Activated gamma-delta T cell treated with Interleukin-2 at 50 U/mL for 16 hours (primary cell): ENCODE measurements around the gene SSH2.
"Not testable (repeated sequence)": the region's sequence is repeated elsewhere in the genome, so short reads cannot be mapped to it uniquely, and the experiment has no call there.

Experiments
- DNase-seq: peaks from one replicate; pipeline ENCODE4 v3.0.0-alpha.2; 2020

The SSH2 gene

DNA sequence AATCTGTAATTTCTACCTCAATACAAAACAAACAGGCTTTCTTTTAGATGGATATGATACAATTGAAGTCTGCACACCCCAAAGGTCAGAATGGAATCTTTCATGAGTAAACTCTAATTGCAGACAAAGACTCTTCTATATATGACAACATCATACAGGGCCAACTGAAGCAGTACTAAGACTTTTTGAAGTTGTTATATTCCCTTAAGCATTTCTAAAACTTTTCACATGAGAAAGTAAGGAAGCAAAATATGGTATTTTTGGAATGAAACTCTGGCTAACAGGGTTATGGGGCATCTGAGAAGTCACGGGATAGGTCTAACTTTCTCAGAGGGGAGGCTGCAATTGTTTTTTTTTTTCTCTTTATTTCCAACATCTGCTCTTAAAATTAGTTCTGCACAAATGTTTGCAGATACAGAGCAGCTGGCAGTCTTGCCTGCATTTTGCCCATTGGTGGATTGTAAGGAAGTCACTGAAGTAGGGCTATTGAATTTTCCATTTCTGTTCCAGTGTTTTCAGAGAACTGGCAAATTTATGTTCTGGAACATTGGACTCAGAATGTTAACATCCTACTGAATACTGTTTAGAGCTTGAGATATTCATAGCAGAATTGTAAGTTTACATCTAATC lies 59.1 kb downstream of the SSH2 start:
- no peak for DNase-seq

DNA sequence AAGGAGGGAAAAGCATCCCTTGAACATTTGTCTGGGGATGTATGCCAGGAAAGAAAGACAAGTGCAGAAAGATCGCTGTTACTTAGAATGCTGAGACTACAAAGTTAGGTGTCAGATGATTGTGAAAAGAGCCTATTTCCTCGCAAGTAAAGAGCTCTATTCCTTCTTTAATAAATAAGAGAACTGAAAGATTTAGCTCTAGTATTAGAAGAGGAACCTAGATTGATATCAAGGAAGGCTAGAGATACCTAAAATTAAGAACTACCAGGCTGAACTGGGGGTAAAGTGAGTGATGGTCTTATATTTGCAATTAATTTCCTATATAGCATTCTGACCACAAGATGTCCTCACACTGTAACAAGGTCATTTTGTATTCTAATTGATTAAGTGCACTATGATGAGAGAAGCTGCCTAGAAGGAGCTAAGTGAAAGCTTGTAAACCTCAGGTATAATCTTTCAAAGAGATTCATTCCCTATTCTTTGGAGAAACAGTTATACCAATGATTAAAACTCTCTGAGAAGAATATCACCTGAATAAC lies 62.3 kb downstream of the SSH2 start:
- no peak for DNase-seq

DNA sequence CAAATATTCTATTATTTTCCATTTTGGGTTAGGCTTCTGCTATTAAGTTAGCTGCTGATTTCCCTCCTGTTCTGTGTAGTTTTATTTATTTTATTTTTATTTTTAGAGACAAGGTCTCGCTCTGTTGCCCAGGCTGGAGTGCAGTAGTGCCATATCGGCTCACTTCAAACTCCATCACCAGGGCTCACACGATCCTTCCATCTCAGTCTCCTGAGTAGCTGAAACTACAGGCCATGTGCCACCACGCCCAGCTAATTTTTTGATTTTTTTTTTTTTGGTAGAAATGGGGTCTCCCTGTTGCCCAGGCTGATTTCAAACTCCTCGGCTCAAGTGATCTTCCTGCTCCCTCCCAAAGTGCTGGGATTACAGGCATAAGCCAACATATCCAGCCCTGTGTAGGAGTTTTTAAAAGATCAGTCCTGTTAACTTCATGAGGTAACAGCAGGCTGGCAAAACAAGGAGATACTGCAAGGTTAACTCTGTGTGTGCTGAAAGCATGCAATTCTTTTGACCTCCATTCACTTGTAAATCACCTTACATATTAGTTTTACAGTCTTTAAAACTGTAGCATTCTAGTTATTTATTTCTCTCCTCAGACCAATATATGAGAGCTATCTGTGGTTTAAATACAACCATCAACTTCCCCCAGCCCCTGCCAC lies 63.2 kb downstream of the SSH2 start:
- no peak for DNase-seq

DNA sequence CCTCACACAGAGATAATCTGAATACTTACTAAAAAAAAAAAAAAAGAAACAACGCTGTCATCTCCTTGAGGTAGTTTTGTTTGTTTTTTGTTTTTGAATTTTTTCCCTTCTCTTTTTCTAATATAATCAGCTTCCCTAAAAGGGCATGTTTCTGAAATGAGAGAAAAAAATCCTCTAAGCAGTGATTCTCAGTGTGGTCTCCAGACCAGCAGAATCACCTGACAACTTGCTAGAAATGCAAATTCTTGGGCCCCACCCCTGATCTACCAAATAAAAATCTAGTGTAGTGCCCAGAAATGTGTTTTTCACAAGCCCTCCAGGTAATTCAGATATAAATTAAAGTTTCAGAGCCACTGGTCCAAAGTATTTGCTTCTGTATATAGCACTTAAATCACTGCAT lies 65.4 kb downstream of the SSH2 start:
- DNase-seq = no peak

DNA sequence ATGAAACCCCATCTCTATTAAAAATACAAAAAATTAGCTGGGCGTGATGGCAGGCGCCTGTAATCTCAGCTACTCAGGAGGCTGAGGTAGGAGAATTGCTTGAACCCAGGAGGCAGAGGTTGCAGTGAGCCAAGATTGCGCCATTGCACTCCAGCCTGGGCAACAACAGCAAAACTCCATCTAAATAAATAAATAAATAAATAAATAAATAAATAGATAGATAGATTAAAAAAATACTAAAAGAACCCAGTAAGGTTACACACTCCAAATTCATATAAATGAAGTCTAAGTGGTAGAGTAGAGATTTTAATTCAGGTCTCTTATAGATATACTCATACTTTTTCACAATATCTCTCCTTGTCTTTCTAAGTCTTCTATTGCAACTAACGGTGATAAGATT lies 65.9 kb downstream of the SSH2 start:
- not testable (repeated sequence) for DNase-seq

DNA sequence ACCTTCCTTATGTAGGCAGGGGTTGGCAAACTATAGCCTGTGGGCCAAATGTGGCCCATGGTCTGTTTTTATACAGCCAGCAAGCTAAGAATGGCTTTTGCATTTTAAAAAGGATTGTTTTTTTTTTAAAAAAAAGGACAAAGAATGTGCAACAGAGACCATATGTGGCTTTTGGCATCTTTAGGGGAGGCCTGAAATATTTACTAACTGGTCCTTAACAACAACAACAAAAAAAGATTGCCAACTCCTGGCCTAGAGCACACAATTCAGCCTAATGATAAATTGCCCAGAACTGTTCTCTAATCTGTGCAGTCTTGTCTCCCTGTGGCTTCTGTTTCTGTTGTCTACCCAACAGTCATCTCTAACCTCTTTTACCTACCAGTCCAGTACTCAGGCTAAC lies 67.1 kb downstream of the SSH2 start:
- no peak for DNase-seq

DNA sequence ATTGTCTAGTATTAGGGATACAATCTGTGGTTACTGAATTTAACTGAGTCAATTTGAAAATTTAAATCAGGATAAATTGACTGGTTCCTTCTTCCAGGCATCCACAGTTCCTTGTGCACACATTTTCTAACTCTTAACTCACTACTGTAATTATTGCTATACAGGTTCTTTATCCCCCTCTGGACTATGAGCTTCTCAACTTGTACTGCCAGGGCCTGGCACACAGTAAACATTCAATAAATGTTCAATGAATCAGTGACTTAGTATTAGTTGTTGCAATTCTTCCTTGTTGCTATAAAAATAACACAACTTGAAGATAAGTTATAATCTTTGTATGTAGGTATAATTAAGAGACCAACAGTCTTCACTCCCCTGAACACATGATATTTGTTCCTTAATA lies 67.9 kb downstream of the SSH2 start:
- no peak for DNase-seq

DNA sequence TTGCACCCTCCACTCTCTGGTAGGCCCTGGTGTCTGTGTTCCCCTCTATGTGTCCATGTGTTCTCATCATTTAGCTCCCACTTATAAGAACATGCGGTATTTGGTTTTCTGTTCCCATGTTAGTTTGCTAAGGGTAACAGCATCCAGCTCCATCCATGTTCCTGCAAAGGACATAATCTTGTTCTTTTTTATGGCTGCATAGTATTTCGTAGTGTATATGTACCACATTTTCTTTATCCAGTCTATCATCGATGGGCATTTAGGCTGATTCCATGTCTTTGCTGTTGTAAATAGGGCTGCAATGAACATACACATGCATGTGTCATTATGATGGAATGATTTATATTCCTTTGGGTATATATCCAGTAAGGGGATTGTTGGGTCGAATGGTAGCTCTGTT lies 70.6 kb downstream of the SSH2 start:
- DNase-seq = not testable (repeated sequence)

DNA sequence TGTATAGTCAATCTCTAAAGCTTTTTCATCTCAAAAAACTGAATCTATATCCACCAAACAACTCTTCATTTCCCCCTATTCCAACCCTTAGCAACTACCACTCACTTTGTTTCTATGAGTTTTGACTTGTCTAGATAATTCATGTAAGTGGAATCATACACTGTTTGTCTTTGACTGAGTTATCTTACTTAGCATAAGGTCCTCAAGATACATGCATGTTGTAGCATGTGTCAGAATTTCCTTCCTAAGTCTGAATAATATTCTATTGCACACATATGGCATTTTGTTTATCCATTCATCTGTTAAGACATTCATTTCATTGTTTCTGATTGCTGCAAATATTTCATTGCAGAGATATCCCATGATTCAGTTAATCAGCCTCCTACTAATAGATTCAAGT lies 72.2 kb downstream of the SSH2 start:
- DNase-seq = no peak

DNA sequence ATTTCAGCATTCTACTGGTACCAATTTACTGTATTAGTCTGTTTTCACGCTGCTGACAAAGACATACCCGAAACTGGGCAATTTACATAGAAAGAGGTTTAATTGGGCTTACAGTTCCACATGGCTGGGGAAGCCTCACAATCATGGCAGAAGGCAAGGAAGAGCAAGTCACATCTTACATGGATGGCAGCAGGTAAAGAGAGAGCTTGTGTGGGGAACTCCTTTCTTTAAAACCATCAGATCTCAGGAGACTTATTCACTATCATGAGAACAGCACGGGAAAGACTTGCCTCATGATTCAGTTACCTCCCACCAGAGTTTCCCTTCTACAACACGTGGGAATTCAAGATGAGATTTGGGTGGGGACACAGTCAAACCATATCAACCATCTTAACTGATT lies 72.9 kb downstream of the SSH2 start:
- DNase-seq = not testable (repeated sequence)

DNA sequence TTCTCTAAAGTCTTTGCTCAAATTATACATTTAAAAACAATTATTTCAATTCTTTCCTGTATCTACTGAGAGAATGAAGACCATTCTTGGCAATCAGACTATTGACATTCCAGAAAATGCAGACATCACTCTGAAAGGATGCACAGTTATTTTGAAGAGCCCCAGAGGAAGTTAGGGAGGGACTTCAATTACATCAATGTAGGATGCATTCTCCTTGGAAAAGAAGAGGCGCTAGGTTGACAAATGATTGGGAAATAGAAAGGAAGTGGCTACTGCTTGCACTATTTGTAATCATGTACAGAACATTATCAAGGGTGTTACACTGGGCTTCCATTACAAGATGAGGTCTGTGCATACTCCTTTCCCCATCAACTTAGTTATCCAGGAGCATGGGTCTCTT lies 74.3 kb downstream of the SSH2 start:
- no peak for DNase-seq

DNA sequence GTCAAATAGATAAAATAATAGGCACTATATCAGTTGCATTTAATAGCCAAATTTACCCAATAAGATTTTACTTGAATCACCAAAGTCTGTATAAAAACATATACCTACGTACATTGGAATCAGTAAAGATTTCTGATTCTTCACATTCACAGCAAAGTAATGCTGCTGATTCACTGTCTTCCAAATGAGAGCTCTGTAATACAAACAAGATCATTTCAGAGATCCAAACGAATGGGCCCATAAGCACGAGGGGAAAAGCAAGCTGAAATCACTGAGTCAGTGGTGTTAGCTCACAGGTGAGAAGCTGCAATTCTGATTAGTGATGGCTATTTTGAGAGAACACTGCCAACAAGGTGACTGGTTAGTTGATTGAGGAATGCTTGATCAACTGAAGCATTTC lies 81.3 kb downstream of the SSH2 start:
- no peak for DNase-seq

DNA sequence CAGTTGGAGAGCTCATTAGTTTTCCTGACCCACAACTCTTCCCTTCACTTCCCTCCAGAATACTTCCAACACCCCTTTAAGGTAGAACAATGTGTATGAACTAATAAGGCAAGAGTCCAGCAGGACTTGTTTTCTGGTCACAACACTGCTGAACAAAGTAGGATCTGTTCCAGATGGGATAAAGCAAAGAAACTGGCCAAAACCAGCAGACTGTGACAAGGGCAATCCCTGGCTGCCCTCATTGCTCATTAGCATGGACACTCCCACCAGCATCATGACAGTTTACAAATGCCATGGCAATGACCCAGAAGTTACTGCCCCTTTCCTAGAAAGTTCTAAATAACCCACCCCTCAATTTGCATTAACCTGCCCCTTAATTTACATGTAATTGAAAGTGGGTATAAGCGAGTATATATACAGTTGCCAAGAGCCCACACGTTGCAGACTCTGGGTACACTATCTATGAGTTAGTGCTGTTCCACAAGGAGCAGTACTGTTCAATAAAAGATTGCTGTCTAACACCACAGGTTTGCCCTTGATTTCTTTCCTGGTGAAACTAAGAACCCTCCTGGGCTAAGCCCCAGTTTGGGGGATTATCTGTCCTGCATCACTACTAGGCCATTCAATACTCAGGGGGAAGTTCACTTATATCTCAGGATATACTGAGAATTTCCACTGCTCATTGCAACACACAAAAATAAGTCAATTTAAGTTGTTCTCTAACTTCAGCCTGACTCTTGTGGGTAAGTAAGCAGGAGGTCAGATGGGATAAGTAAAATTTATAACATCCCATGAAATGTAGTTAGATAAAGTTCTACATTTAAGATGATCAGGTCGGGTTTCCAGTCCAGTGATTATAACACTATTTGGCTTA lies 82.3 kb downstream of the SSH2 start:
- no peak for DNase-seq

DNA sequence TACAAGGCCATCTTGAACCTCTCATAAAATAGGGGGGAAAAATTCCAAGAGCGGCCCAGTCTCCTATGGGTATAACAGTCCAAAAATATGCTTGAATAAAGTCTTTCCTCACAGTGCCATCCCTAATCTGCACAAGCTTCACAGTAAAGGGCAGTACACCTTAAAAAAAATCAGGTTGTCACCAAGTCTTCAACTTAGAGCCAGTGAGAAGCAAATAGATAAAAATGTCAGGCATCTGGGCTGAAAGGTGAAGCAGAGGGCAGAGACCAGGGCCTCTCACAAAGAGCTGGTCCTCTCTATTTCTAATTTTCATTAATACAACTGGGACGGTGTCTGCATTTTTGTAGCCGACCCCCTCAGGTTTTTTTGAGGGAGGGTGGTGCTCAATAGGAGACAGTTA lies 82.9 kb downstream of the SSH2 start:
- no peak for DNase-seq

DNA sequence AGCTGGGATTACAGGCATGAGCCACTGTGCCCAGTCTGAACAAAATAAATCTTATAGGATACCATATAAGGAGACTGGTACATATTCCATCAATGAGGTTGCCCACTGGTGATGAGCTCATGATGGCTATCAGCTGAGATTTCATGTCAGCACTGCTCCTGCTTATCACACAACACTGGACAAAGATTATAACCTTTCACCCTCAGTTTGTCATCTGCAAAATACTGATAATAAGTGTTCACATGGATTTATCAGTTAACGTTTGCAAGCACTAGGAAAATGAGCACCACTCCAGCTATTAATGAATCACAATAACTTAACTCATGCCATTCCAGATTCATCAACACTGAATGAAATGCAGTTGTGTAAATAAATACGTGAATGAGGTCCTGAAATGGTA lies 83.7 kb downstream of the SSH2 start:
- no peak for DNase-seq

DNA sequence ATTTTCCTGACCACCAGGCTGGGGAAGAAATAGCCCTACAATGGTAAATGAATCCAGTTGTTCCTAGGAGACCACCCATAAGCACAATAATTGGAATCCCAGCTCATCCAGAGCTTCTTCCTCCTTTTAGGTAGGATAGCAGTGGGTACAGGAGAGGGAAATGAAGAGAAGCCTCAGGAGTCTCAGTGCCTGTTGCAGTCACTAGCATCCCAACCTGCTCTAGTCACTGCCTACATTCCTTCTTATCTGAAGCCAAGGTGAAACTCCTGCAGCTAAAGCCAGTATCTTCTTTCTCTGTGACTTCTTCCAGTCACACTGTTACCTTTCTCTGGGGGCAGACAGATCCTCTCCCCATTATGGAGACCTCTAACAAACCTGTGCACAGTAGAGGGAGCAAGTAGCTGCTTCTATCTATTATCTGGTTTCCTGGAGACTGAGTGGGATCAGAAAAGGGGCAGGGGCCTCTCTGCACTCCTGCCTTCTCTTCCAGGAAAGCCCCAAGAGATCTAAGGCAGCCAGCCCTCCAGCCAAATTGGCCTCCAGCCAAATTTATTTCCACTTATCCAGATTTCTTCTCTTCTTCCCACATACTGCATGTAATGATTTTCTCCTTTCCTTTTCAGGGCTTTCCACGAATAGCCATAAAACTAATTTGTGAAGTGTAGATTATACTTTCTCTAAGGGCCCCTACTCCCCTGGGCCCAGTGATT lies 85.5 kb downstream of the SSH2 start:
- no peak for DNase-seq

DNA sequence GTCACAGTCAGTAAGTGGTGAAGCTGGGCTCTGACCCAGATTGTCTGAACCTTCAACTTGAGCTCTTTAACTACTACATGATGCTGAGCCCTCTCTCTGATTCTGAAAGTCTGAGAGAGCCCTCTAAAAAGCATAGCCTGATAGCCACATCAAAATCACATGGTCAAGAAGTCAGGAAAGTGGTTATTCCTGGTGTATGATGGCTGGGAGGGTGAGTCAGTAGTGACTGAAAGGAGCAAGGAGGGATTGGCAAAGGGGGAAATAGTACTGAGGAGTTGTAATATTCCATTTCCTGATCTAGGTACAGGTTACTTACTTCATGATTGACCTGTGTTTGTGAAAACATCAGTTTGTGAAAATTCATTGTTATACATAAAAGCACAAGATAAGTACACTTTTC lies 89.1 kb downstream of the SSH2 start:
- DNase-seq = no peak

DNA sequence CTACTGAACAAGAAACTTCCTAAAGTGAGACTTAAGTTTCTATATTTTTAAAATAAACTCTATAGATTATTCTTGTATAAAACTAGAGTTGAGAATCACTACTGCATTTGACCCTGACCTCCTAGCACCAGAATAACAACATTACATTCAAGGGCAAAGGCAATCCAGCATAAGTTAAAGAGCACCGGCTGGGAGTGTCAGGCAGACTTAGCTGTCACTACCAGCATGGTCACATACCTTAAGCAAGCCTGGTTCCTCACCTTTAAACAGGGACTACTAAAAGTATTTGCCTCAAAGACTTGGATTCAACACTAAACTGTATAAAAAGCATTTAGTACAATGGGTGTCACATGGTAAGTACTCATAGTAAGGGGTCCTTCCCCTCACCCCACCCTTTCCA lies 90.4 kb downstream of the SSH2 start:
- DNase-seq = no peak

DNA sequence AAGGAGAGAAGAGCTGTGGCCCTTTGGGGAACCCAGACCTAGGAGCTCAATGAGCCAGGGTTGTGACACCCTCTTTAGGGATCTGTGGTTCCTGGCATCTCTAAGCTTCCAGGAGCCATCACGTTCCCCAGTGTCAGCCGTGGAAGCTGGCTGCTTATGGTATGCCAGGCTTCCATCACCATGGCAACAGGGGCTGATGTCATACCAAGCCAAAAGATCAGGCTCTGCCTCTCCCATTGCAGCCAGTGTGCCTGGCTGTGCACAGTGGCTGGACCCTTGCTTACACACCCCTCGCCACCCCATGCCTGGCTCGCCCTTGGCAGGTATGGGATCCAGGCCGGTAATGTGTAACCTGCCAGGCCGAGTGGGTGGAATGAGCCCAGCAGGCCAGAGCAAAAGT lies 91.1 kb downstream of the SSH2 start:
- DNase-seq = no peak

DNA sequence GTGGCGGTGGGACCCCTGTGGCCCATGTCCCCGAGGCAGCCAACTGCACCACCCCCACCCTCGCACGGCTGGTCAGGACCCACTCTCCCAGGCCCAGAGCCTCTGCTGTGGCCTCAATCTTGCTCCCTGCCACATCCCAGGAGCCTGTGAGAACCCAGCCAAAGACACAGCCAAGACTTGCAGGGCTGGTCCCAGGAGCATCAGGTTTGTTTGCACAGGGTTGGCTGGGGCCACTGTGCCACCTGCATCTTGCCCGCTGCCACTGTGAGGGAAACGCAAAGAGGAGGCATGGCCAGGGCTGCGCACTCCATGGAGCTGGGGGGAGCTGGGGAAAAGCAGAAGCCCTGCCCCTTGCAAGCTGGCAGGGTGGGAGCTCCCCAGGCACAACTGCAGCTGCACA lies 92.5 kb downstream of the SSH2 start:
- DNase-seq = no peak

DNA sequence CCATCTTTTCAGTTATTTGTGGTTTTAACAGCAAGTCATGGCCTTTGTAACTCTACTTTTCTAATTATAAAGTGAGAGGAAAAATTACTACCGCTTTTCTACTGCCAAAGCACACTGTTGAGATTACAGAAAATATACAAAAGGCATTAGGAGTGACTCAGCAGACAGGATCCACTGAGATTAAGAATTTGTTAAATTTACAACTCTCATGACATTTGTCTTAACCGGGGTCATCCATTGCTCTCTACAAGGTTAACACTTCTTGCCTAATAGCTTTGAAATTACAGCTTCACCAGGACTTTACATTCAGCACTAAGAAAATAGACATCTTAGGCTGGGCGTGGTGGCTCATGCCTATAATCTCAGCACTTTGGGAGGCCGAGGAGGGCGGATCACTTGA lies 93.4 kb downstream of the SSH2 start:
- DNase-seq = no peak

DNA sequence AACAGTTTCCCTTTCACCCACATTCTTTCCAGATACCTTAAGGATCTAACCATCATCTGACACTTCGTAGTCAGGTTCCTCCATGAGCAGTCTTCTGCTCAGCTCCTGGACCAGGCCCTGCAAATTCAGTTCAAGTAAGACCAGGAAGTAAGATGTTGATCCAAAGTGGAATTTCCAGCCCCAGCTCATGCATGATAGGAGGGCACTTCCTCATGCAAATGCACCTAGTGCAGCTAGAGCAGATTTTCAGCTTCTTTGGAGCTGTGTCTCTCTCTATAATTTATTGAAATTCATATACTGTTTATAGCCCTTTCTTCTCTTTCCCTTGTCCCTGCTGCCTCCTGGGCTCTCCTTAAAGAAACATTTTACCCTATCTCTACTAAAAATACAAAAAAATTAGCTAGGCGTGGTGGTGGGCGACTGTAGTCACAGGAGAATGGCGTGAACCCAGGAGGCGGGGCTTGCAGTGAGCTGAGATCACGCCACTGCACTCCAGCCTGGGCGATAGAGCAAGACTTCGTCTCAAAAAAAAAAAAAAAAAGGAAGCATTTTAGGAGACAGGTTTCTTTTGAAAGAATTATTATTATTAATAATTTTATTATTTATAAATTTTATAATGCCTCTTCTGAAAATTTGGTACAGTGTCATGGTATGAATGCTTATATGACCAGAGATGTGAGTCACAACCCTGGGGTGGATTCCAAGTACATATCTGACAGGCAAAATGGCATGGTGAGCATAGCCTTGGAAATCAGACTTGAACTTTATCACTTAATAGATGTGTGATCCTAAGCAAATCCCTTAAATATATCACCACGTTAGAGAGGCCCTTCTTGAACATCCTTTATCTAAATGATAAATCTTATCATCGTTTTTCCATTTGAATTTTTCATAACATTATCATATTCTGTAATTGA lies 94.3 kb downstream of the SSH2 start:
- no peak for DNase-seq
